Stimulated activated CD8-positive, alpha-beta memory T cell treated with anti-CD3 and anti-CD28 coated beads, Interleukin-4, amount 100 ng/mL, for 24 hours (primary cell): ENCODE results near the gene TNRC6A.
A peak's percentile ranks its signal among the peaks of the same experiment; 100 is the strongest.
"Not testable (repeated sequence)": the region's sequence is repeated elsewhere in the genome, so short reads cannot be mapped to it uniquely, and the experiment has no call there.

Source experiments
- DNase-seq: peaks from one replicate; pipeline ENCODE4 v3.0.0-alpha.2; 2020; ENCODE audit warnings: low read depth

The TNRC6A gene

DNA sequence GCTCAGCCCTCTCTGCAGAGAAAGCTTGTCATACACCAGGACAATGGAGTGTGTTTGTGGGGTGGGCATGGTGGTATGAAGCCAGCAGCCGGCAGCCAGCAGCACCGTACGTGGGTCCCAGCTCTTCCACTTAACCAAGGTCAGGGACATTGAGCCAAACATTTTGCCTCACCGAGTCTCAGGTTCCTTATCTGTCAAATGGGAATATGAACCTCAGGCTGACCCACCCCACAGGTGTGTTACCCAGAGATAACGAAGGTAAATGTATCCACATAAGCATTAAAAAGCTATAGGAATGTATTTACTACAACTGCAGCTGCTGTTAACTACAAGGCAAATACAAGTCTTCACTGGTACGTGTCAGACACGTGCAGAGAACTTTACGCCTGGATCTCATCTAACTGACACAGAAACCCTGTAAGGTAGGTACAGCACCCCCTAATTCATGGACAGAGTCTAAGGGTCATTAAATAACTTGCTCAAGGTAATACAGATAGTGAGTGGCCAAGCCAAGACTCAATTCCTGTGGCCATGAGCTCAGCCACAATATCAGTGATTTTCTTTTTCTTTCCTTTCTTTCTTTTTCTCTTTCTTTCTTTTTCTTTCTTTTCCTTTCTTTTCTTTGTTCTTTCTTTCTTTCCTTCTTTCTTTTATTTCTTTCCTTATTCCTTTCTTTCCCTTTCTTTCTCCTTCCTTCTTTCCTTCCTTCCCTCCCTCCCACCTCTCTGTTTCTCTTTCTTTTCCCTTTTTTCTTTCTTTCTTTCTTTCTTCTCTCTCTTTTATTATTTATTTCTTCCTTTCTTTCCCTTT is 117.3 kb downstream of the TNRC6A start:
- DNase-seq: no peak

DNA sequence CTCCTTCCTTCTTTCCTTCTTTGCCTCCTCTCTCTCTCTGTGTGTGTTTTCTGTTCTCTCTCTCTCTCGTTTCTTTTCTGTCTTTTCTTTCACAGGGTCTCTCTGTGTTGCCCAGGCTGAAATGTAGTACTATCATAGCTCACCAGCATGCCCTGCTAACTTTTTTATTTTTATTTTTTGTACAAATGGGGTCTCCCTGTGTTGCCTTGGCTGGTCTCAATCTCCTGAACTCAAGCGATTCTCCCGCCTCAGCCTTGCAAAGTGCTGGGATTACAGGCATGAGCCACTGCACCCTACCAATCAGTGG is 117.9 kb downstream of the TNRC6A start:
- no peak for DNase-seq

DNA sequence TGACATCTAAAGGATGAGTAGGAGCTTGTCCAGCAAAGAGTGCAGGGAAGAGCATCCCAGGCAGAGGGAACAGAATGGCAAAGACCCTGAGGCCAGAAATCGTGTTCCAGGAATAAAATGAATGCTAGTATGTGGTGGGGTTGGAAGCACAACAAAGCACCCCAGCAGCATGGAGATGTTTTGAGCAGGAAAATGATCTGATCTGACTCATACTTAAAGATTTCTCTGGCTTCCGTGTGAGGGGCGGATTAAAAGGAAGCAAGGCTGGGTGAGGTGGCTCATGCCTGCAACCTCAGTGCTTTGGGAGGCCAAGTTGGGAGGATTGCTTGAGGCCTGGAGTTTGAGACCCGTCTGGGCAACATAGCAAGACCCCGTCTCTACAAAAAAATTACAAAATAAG is 118.6 kb downstream of the TNRC6A start:
- no peak for DNase-seq

DNA sequence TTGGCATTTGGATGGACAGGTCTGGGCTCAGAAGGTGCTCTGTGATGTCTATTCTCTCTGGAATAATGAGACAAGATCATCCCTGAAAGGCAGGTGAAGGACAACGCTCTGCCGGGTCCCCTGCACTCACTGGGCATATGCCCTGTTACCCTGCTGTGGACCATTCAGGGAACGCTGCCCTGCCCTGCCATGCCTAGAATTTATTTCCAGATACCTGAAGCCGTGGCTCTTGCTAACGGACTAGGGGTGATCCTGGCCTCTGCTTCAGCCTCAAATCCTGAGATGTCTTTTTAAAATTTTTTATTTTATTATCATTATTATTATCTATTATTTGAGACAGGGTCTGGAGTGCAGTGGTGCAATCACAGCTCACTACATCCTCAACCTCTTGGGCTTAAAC is 120.2 kb downstream of the TNRC6A start:
- DNase-seq: no peak

DNA sequence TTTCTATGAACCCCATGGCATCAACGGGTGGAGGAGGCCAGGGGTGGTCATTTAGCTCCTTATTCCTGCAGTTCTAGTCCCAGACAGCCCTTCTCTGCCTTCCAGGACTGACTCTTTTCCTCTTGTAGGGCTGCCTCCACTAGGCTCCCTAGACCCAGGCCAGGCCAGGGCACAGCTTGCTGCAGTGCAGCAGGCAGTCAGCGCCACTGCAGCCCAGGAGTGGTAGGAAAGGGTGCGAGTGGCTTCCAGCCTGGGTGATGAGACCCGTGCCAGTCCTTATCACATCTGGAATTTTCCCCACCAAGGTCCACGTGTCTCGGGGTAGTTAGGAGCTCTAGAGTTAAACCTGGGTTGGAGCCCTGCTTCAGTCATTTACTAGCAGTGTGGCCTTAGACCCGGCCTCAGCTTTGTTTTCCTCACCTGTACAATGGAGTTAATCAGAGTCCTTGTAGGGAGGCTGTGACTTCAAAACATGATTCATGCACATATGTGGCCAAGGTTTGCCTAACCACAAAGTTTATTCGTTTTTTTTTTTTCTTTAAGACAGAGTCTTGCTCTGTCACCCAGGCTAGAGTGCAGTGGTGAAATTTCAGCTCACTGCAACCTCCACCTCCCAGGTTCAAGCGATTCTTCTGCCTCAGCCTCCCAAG is 121.0 kb downstream of the TNRC6A start:
- no peak for DNase-seq

DNA sequence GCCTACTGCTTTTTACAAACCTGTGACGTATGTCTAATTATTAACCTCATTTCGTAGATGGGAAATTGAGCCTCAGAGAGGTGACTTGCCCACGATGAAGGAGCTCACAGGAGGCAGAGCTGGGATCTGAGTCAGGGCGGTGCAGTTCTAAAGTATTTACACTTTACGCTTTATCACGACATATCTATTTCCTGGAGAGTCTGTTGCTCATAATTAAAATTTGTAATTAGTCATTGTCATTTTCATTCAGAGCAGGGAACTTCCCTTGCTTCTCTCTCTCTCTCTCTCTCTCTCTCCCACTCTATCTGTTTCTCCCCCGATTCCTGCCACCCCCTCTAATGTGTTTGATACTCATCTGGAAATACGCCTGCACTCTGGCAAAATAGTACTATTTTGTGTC is 122.2 kb downstream of the TNRC6A start:
- DNase-seq: no peak

DNA sequence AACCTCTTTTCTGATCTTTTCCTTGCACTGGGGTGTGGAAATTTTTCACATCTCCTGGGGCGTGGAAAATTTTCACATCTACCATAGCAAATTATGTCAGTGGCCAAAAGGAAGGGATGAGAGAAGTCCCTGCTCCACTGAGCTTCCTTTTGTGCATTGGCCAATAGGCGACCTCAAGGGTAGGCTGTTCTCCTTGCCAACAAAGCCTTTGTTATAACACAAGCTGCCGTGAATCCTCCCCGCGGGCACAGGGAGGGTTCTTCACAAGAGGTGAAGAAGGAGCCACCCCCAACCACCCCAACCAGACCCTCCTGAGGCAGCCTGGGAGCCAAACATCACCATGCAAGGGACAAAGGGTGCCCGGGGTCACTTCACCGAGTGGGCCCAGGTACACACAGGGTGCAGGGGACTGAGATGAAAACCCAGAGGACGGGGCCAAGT is 122.8 kb downstream of the TNRC6A start:
- DNase-seq: no peak

DNA sequence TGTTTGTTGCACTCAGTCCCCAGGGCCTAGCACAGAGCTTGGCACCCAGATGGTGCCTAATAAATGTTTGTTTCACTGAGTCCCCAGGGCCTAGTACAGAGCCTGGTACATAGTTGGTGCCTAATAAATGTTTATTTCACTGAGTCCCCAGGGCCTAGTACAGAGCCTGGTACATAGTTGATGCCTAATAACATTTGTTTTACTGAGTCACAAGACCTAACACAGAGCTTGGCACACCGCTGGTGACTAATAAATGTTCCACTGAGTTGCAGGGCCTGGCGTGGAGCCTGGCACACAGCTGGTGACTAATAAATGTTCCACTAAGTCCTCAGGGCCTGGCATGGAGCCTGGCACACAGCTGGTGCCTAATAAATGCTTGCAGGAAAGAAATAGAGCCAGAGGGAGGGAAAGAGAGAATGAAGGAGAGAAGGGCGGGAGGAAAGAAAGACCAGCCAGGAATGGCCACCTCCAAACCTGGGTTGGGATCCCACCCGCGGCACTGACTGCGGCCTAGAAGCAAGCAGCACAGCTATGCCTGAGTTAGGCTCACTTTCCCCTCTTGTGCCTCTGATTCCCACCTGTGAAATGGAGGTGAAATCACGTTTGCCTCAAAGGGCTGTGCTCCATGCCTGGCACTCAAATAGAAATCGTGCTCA is 123.8 kb downstream of the TNRC6A start:
- DNase-seq: no peak

DNA sequence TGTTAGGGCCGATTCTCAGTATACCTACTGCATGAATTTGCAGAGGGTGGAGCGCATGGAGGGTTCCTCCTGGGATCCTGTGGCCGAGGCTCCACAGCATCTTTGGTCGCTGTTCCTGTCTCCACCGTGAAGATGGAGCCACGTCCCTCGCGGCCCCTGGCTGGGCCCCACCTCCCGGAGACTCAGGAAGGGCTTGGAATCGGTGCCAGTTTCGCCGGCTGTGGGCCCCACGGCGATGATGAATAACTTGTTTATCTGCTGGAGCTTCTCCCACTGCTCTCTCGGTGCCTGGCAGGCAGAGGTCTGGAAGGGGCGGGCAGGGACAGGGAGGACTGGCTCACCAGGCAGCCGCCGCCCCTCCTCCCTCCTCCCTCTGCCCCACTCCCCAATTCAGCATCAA is 124.4 kb downstream of the TNRC6A start:
- no peak for DNase-seq

DNA sequence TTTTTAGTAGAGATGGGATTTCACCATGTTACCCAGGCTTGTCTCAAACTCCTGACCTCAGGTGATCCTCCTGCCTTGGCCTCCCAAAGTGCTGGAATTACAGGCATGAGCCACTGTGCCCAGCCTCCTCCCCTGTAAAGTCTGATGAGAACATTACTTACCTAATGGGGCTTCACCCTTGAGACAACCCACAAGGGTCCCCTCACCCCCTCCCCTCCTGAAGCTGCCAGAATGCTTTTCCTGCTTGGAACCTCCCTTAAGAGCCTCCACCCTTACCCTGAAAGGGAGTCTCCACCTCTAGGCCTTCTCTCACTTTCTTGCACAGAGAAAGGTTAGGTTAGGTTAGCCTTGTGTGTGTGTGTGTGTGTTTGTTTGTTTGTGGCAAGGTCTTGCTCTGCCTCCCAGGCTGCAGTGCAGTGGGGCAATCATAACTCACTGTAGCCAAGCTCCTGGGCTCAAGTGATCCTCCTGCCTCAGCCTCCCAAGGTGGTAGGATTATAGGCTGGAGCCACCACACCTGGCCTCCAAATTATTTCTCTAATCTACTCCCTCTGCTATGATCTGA is 125.2 kb downstream of the TNRC6A start:
- DNase-seq: no peak

DNA sequence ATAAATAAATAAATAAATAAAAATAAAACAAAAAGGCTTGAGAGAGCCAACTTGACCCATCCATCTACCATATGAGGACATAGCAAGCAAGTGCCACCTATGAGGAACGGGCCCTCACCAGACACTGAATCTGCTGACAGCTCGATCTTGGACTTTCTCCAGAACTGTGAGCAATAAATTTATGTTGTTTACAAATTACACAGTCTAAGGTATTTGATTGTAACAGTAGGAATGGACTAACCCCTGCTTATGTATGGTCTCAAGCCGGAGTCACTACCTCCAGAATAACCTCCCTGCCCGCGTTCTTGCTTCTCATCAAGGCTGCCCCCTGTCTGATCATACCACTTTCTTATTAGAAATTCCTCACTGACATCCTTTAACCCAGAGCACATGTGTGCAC is 126.2 kb downstream of the TNRC6A start:
- DNase-seq: no peak

DNA sequence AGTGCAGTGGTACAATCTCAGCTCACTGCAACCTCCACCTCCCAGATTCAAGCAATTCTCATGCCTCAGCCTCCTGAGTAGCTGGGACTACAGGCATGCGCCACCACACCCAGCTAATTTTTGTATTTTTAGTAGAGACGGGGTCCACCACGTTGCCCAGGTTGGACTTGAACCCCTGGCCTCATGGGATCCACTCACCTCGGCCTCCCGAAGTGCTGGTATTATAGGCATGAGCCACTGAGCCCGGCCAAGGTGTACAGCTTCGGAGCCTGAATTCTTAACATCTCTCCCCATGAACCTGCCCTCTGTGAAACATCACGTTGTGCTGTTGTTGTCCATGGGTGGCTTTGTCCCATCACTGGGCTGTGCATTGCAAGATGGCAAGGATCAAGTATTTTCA is 127.4 kb downstream of the TNRC6A start:
- DNase-seq: not testable (repeated sequence)

DNA sequence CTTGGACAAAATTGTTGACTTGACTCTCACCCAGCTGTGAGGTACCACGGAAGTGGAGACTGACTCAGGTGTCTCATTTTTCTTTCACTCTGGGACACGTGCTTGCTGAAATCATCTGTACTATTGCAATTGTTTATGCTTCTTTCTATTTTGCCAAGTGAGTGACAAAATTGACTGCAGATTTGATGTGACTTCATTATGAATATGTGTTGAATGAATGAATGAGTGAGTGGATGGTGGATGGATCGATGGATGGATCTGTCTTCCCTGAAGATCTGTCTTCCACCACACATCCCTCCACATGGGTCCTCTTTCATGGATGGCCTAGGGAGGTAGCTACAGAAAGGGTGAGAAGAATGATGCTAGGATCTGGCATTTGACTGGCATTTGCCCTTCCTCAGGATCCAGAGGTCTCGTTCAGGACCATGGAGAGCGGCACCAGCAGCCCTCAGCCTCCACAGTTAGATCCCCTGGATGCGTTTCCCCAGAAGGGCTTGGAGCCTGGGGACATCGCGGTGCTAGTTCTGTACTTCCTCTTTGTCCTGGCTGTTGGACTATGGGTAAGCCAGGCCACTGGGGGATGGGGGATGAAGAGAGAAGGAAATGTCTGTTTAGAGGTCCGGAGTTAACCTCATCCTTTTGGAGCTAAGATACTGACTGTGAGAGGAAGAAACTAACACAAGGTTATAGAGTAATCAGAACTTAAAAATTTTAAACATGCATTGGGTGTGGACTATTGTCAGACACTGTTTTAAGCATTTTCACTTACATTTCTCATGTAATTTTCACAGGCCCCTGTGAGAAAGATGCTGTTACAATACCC is 129.0 kb downstream of the TNRC6A start:
- peak; percentile 19 for DNase-seq

DNA sequence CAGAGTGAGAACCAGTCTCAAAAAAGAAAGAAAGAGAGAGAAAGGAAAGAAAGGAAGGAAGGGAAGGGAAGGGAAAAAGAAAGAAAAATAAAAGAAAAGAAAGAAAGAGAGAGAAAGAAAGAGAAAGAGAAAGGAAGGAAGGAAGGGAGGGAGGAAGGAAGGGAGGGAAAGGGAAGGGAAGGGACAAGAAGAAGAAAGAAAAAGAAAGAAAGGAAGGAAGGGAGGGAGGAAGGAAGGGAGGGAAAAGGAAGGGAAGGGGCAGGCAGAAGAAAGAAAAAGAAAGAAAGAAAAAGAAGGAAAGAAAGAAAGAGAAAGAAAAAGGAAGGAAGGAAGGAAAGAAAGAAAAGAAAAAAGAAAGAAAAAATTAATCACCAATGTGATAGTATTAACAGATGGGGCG is 132.0 kb downstream of the TNRC6A start:
- no peak for DNase-seq

DNA sequence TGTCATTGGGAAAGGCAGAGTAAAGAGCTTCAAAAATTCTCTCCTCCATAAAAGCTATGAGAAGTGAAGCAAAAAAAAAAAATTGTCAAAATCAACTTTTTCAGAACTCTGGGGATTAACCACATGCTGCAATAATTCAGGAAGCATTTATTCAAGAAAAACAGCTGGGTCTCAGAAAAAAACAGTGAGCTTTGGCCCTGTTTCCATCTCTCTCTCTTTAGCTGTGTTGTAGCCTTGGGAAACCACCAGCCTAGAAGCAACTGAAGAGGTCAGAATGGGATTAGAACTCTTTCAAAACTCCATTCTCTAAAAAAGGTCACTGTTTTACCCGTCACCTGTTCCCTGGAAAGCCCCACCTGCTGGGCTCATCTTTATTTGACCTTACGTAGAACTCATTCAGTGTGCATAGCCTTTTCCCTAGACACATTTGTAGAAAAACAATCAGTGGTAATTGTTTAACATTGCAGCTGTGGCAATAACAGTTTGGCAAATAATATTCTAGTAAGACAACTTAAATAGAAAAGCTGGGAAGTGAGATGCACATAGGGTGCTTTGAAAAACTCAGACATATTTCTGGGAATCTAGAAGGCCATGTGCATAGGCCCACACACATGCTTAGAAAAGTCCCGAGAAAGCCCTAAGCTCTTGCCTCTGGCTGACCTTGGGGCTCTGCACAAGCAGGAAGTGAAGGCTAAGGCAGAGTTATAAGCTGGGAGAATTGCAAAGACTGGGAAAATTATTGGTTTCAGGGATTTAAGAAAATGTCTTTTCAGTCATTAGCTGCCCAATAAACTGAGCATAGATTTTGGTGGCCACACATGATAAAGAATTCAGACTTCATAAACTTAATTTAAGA is 134.4 kb downstream of the TNRC6A start:
- no peak for DNase-seq

DNA sequence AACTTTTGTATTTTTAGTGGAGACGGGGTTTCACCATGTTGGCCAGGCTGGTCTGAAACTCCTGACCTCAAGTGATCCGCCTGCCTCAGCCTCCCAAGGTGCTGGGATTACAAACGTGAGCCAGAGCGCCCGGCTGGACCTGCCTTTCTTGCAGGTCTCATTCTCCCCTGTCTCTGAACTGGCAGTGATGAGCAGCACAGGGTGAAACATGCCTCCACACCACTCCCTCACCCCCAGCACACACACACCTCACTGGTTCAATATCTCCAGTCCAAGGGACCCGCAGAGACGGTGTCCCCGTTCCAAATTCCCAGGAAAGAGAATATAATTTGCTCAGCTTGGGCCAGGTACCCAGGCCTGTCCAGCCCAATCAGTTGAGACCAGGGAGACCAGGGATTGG is 139.6 kb downstream of the TNRC6A start:
- DNase-seq: no peak

DNA sequence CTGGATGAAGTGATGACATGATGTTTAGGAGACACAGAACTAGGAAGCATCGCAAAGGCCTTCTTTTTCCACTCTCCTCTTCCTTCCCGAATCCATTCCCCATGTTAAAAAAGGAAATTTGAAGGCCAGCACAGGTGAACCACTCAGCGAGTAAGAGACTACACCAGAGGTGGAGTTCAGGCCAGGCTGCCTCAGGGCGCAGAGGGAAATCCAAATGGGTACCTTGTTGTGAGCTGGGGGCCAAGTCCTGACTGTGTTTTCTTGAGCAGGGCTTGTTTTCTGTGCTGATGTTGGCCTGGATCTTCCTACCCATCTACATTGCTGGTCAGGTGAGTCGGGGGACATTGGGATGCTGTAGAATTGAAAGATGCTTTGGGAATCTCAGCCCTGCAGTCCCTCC is 142.4 kb downstream of the TNRC6A start:
- DNase-seq: no peak

DNA sequence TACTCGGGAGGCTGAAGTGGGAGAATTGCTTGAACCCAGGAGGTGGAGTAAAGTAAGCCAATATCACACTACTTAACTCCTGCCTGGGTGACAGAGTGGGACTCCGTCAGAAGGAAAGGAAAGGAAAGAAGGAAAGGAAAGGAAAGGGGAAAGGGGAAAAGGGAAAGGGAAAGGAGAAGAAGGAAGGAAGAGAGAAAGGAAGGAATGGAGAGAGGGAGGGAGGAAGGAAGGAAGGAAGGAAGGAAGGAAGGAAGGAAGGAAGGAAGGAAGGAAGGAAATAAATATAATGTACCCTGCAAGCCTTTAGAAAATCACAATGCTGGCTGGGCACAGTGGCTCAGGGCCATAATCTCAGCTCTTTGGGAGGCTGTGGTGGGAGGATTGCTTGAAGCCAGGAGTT is 143.6 kb downstream of the TNRC6A start:
- DNase-seq: no peak

DNA sequence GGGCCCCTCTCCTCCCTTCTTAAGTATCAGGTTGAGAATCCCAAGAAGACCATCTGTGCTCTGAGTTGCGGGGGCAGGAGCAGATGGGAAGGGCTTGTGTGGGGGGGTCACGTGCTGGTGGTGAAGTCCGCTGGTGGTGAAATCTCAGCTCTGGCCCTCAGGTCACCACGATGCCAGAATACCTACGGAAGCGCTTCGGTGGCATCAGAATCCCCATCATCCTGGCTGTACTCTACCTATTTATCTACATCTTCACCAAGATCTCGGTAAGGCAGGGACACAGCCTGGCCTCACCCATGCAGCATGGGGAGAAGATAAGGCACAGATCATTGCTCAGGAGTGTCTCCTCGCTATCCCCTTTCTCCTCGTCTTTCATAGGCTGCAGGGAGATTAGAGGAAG is 146.0 kb downstream of the TNRC6A start:
- DNase-seq: no peak
